Fibroblast of mammary gland (primary cell): ENCODE data around the gene ABHD12B.
"Not testable (repeated sequence)": the region's sequence is repeated elsewhere in the genome, so short reads cannot be mapped to it uniquely, and the experiment has no call there.

Experiments
- DNase-seq: peaks from one replicate; pipeline ENCODE4 v3.0.0-alpha.2; 2010; ENCODE audit warnings: low read depth
- H3K4me3 ChIP-seq: 2 replicates; pipeline ENCODE4 v1.5.1; 2011; ENCODE audit warnings: low read depth, mild to moderate bottlenecking, low read length, moderate library complexity; ENCODE audit not compliant: control insufficient read depth
- TF ChIP-seq, protein P1 (sequence below): conservative IDR thresholded peaks from 2 replicates; pipeline ENCODE4 v1.5.1; 2011; ENCODE audit warnings: low read depth, low read length, inconsistent platforms; ENCODE audit not compliant: control insufficient read depth, insufficient read depth

The ABHD12B gene

DNA sequence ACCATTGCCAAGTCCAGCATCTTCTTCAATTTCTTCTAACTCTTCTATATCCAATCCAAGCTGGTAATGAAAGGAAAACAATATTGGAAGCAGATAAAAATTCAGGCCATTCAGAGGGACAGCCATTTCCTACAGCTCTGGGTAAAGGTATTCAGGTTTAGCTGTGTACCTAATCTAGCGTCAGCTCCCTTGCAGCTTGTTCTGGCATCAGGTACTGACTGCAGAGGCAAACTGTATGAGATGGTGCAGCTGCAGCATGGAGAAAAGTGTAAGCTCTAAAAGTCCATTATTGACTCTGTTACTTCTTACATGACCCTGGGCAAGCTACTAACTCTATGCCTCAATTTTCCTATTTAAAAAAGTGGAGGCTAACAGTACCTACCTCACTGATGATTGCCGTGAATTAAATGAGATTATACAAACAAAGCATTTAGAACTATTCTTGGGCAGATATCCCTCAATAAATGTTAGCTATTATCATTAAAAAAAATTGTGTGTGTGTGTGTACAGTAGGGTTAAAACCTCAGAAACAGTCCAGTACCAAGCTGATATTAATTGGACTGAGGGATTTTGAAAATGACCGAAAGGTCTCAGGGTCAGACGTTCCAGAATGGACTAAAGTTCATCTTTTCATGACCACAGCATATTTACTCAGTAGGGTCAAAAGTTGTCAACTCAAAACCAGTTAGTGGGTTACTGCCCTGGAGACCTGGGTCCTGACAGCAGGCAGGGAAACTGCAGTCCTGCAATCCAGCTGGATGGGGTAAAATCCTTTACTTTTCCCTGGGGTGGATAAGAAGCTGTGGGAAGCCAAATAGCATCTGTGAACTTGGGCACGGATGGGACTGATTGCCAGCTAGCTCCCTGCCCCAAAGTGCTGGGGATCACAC is 63.5 kb downstream of the ABHD12B start:
- no peak for DNase-seq
- no peak overlapping the region for H3K4me3 ChIP-seq
- TF ChIP-seq, protein P1, sequence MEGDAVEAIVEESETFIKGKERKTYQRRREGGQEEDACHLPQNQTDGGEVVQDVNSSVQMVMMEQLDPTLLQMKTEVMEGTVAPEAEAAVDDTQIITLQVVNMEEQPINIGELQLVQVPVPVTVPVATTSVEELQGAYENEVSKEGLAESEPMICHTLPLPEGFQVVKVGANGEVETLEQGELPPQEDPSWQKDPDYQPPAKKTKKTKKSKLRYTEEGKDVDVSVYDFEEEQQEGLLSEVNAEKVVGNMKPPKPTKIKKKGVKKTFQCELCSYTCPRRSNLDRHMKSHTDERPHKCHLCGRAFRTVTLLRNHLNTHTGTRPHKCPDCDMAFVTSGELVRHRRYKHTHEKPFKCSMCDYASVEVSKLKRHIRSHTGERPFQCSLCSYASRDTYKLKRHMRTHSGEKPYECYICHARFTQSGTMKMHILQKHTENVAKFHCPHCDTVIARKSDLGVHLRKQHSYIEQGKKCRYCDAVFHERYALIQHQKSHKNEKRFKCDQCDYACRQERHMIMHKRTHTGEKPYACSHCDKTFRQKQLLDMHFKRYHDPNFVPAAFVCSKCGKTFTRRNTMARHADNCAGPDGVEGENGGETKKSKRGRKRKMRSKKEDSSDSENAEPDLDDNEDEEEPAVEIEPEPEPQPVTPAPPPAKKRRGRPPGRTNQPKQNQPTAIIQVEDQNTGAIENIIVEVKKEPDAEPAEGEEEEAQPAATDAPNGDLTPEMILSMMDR: no peak

DNA sequence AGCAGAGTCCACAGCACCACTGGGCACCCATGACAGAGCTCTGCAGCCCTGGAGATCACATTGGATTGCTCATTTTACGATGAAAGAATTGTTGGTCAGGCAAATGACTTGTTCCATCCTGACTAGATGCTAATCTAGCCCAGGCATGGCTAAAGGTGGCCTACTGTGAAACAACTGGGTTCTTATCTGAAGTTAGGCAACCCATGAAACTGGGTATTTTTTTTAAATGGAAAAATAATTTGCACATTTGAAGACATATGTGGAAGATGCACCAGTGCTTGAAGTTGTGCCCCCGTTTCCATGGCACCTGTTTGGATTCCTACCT is 64.1 kb downstream of the ABHD12B start:
- no peak for DNase-seq
- TF ChIP-seq, protein P1: no peak

DNA sequence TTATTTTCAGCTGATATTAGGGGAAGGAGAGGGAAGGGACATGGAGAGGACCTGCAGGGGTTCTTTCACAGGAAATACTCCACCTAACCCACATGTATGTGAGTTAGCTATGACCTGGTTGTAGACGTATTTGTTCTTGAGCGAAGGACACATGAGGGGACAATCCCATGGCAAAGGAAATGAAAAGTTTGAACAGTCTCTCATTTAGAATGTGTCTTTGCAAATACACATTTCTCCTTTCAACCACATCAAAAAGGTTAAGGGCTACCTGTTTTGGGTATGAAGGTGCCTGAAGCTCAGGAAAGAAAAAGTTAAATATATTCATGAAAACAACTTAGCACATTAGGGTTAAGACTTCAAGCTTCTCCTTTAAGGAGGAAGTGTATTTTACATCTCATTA is 65.0 kb downstream of the ABHD12B start:
- TF ChIP-seq, protein P1: no peak
- DNase-seq: no peak

More for the DNA sequence above, 64.1 kb downstream of the ABHD12B start:
- no peak overlapping the region for H3K4me3 ChIP-seq

DNA sequence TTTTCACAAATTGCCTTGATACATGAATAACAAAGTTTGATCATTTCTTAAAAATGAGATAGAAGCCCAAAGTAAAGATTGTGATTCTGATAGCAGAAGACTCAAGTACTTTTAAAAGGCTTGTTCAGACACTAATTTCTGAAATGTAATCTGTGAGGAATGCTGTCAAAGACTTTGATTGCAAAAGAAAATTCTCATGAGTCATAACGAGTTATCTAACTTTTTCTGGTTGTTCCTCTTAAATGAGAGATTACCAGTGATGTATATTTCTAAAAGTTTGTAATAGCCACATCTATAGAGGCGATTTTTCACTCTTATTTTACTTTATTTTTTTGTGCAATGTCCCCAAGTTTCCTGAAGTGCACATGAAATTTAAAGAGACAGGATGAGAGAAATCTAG is 65.5 kb downstream of the ABHD12B start:
- TF ChIP-seq, protein P1: no peak
- no peak overlapping the region for H3K4me3 ChIP-seq
- peak; percentile 71 for DNase-seq

More for the DNA sequence above, 65.0 kb downstream of the ABHD12B start:
- no peak overlapping the region for H3K4me3 ChIP-seq

DNA sequence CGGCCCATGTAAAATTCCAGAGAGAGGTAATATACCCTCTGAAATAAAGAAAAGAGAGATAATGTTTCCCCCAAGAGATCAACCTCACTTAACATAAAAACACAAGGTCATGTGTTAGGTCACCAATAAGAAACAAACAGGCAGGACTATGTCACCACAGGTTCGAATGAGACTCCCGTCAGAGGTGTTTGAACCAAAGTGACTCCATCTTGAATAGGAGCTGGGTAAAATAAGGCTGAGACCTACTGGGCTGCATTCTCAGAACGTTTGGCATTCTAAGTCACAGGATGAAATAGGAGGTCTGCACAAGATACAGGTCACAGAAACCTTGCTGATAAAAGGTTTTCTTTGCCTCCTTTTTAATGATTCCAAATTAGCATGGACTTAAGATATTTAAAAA is 65.9 kb downstream of the ABHD12B start:
- DNase-seq: no peak
- no peak overlapping the region for H3K4me3 ChIP-seq
- TF ChIP-seq, protein P1: no peak

DNA sequence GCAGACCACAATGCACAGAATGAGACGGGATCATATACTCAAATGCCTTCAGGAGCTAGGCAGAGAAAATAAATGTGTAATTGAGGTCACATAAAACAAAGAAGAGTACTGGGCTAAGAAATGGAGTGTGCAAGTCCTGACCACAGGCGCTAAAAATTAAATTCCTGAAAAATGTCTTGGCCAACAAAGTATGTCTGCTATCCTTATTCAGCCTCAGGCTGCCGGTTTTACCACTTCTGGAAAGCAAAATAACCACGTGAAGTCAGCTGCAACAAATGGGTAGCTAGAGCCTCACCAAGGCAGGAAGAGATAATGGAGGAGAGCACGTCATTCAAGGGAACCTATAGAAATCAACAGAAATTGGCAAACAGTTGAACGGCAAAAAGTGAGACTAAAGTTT is 69.3 kb downstream of the ABHD12B start:
- DNase-seq: no peak
- TF ChIP-seq, protein P1: no peak
- no peak overlapping the region for H3K4me3 ChIP-seq

DNA sequence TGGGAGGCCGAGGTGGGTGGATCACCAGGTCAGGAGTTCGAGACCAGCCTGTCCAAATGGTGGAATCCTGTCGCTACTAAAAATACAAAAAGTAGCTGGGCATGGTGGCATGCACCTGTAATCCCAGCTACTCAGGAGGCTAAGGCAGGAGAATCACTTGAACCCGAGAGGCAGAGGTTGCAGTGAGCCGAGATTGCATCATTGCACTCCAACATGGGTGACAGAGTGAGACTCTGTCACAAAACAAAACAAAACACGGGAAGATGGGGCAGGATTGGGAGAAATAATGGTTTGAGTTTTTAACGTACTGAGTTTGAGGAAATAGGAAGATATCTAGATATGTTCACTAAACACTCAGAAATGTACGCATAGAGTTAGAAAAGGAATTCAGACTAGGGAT is 69.8 kb downstream of the ABHD12B start:
- H3K4me3 ChIP-seq, DNase-seq: not testable (repeated sequence)
